ENCODE measurements around the gene PLXDC2.

DNA sequence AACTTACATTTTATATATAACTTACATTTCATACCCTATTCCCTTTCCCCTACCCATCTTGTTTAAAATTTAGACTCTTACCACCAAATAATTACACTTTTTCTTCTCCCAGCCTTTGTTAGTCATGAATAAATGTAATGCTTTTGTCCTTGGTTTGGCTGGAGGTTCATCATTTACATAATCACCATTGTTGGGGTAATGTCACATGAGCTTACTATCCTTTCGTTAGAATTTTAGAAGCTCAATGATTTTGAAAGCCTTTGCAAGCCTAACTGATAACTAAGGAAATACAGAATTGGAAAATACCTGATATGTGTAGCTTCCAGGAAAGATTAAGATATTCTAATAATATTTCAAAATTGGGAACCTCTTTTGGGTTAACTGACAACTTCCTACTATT, 171.7 kb downstream of the PLXDC2 start:
- TF ChIP-seq, protein P1, sequence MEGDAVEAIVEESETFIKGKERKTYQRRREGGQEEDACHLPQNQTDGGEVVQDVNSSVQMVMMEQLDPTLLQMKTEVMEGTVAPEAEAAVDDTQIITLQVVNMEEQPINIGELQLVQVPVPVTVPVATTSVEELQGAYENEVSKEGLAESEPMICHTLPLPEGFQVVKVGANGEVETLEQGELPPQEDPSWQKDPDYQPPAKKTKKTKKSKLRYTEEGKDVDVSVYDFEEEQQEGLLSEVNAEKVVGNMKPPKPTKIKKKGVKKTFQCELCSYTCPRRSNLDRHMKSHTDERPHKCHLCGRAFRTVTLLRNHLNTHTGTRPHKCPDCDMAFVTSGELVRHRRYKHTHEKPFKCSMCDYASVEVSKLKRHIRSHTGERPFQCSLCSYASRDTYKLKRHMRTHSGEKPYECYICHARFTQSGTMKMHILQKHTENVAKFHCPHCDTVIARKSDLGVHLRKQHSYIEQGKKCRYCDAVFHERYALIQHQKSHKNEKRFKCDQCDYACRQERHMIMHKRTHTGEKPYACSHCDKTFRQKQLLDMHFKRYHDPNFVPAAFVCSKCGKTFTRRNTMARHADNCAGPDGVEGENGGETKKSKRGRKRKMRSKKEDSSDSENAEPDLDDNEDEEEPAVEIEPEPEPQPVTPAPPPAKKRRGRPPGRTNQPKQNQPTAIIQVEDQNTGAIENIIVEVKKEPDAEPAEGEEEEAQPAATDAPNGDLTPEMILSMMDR (conservative IDR thresholded peaks at IDR 0.05 in 1 of 2, IDR thresholded peaks at IDR 0.05 in 1 of 2; ENCODE audit: extremely low read depth in 1 of 2, insufficient read depth in 1 of 2, low read depth in 1 of 2, low read length in 2 of 2) = no peak
- TF ChIP-seq EZH2 (IDR thresholded peaks at IDR 0.05; ENCODE audit: borderline replicate concordance, low read length) = no peak

Data from mammary epithelial cell (primary cell).